ENCODE measurements around the gene SH3RF3.

The SH3RF3 gene

DNA sequence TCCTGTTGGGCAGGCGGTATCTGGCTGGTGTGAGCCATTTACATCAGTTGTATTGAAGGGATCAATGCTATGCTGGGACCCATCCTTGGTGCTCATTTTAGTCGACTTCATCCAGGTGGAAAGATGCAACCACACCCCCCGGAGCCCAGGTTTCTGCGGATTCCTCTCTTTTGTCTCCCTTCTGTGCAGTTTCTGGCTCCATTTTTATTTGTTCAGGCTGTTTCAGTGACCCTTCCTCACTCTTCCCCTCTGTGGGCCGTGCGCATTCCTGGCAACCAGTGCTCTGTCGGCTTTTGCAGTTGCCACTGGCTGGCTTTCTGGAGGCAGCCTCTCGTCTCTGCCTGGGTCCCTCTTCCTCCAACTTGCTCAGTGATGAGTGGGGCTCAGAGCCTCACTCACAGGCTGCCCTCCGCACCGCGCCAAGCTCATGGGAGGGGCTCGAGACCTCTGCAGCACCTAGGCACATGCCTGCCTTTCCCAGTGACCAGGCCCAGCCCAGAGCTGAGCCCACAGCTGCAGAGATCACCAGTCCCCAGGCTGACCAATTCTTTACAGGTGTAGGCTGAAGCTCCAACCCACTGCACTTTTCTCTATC, 12.1 kb downstream of the SH3RF3 start:
- DNase-seq, result no peak

GRCh38 chr2:109141727-109142283, 12.8 kb downstream of the SH3RF3 start:
- no peak for DNase-seq

DNA sequence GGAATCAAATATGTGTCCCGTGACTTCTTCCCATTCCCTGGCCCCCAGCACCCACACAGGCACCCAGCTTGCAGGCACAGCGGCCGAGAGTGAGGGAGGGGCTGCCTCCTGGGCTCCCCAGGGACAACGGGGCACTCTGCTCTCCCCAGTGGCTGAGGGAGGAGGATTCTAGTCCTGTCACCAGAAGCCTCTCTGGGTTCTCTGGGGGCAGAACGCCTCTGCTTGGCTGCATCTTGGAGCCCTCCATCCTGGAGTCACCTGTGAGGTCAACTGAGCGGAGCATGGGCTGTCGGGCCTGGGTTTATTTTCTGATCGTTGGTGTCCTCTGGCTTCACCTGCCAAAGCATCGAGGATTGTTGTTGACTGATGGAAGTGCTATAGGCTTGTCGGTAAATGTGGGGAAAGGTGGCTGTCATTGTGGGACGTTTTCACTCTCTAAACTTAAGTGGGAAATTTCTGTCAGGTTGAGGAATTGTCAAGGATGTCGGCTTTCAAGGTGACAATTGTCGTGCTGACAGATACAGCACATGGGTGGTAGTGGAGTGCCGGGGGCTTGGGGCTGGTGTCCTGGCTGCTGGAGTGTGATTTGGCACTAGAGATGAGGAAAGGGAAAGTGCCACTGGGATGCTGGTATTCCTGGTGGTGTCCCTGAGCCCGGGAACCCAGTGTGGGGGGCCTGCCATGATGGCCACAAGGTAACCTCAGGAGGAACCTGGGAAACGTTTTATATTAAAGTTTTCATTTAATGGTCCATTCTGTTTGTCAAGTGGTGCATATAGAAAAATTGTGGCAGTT, 13.6 kb downstream of the SH3RF3 start:
- DNase-seq, result no peak

DNA sequence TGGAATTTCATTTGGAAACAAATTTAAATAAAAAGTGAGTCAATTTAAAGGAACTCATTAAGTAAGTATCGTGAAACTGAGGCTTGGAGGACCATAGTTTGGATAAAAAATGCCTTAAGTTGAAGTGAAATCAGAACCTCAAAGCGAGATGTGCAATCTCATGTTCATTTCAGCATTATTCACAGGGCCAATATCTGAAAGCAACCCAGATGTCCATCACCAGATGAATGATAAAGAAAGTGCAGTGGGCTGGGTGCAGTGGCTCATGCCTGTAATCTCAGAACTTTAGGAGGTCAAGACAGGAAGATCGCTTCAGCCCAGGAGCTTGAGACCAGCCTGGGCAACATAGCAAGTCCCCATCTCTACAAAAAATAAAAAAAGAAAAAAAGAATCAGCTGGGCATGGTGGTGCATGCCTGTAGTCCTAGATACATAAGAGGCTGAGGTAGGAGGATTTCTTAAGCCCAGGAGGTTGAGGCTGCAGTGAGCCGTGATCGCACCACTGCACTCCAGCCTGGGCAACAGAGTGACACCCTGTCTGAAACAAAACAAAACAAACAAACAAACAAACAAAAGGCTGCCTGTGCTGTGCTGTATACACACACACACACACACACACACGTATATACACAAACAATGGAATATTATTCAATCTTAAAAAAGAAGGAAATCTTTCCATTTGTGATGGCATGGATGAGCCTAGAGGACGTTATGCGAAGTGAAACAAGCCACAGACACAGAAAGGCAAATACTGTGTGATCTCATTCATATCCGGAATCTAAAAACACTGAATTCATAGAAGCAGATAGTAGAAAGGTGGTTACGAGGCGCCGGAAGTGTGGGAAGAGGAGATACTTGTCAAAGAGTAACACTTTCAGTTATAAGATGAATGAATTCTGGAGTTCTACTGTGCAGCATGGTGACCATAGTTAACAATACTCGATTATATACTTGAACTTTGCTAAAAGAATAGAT, 14.5 kb downstream of the SH3RF3 start:
- no peak for DNase-seq

GRCh38 chr2:109144271-109144670, 15.3 kb downstream of the SH3RF3 start:
- DNase-seq, result no peak

DNA sequence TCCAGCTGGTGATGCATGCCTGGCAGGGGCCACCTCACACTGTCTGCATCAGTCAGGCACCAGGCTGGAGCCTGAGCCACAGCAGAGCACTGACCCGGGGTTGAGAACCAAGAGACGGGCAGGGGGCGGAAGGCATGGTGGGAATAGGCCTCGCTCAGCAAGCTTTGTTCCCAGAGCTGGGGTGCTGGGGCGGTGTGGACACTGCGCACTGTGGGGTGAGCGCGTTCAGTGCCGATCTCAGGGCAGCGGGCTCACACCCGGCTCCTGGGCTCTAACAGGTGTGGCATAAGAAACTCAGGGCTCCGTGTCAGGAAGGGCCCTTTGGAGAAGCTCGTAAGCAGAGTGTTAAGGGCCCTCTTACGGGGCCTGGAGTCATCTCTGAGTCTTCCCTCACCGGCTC, 15.7 kb downstream of the SH3RF3 start:
- no peak for DNase-seq

DNA sequence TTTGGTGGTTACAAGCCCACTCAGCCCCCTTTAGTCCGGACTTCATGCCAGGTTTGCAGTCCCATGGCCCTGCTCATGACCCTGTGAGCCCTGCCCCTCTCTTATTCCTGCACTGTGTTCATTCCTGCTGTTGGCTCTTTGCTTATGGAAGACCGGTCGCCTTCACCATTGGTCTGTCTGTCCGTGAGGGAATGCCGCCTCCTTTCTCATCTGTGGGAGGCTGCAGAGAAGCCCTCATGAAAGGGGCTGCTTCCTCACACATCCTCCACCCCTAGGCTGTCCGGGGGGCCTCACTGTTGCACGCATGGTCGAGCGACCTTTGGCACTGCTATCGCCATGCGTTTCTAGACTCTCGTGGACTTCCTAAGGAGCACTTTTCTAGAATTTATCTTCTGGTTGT, 16.3 kb downstream of the SH3RF3 start:
- no peak for DNase-seq

- no peak for DNase-seq
Measured at GRCh38 chr2:109147405-109147804, 18.4 kb downstream of the SH3RF3 start.

- no peak for DNase-seq
Measured at GRCh38 chr2:109148117-109148746, 19.2 kb downstream of the SH3RF3 start.

DNA sequence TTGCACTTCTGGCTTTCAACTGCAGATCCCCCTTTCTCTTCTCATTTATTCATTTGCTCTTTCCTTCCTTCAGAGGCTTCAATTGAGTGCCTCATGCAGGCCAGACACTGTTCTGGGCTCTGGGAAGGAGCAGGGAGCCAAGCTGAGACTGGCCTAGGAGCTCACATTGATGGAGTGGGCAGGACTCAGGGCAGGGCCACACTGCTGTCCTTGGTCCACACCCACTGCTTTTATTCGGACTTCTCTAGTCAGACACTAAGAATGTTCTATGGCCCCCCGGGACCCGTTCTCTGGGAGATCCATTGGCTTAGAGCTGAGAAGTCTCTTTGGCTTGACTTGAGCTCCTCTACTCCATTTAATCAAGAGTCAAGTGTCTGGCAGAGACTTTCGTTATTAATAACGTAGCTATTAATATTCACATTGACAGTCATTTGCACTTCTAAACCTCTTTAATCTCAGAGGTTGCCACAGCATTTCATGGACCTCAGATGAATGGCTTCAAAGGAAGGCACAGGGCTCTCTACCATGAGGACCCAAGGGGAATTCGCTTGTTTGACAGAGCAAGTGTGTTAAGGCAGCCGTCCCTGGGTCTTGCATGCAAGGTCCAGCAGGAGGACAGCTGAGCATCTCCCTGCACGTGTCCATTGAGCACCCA, 20.1 kb downstream of the SH3RF3 start:
- DNase-seq, result no peak

- DNase-seq, result no peak
Measured at GRCh38 chr2:109150559-109150958, 21.6 kb downstream of the SH3RF3 start.

DNA sequence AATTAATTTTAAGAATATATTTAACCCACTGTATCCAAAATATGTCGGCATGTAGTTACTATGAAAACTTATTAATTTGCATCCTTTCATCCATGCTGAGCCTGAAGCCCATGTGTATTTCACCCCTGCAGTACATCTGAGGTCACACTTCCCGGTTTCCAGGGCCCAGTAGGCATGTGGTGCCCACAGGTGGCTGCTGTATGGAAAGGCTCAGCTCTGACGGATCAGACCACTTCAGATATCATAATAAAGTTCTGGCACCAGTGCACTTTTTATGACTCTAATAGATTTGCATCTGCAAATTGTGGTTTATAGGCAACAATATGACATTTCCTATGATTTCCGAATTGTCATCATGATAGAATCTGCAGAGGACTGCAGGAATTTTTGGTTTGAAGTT, 22.5 kb downstream of the SH3RF3 start:
- no peak for DNase-seq

DNA sequence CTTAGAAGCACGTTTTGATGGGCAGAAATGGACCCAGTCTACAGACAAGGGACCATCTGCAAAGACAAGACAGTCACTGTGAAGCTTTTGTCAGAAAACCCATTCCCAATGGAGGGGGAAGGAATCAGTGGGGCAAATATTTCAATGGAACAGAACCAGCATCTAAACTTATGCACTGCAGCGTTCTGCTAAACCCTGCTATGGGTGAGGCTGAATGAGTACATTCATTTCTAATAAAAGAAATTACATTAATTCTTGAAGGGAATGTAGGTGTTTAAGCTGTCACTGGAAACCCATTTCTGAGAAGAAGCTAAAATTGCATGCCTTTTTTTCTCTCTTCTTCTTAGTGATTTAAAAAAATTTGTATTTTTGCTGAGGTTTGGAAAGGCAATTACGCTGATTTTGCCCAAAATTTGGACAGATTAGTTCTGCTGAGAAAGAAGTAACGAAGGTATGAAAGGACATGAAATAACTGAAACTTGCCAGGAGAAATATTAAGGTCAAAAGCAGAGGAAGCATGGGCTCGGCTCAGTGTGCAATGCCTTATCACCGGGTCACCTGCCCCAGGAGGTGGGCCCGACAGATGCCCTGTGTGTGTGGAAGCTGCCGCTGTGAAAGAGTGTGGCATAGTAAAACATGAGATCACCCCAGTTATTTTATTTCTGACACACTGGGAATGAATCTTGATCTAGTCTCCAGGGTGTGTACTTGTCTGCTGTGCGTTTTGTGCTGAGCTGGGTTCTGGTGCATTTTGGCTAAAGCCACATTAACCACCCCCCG, 24.2 kb downstream of the SH3RF3 start:
- no peak for DNase-seq

GRCh38 chr2:109153807-109154206, 24.8 kb downstream of the SH3RF3 start:
- DNase-seq, result no peak

- DNase-seq, result no peak
Measured at GRCh38 chr2:109154226-109154625, 25.2 kb downstream of the SH3RF3 start.

DNA sequence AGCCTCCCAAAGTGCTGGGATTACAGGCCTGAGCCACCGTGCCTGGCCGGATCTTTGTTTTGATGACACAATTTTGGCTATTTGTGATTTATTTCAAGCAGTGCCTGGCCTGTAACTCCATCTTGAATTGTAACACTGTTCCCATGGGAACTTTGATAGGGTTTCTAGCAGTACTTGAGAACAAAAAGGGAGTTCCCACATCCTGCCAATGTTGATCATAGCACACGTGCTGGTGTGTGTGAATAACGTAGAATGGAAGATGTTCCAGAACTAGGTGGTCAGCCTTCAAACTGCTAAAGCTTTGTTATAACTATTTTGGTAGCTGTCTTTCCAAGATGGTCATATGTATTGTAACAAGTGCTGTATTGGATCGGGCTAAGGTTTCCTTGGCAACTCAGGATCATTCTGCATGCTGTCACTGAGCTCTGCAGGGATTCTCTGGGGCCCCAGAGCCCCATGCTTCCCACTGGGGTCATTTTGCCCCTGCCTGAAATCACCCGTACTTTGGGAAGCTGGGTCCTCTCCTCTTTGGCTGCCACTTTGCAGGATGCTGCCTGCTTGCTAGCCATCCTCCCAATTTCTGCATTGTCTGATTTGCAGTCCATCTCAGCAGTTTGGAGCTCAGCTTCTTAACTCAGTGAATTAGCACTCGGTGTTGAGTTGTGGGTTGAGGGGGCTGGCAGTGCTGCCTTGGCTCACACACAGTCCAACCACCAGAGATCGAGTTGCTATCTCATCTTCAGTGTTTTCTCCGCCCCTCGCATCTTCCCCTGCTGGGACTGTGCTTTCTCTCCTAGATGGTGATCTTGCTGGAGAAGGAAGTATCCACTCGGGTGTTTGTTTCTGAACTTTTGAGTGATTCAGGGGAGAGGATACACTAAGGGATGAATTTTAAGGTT, 26.8 kb downstream of the SH3RF3 start:
- no peak for DNase-seq

- DNase-seq, result no peak
Measured at GRCh38 chr2:109157563-109158105, 28.6 kb downstream of the SH3RF3 start.

DNA sequence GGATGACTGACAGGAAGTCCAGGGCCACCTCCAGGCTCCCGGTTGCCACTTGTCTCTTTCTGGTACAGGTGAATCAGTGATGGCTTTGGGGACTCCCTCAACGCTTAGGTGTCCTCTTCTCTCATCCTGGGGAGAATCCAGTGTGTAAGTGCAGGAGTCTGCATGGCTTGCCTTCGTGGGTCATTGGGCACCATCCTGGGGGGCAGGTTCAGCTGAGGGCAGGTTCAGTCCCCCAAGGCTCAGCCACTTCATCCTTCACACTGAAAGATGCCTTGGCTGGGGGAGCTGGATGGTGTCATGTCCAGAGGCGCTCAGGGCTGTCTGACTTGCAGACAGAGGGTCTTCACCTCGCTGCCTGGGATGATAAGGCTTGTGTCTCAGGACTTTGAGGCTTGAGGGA, 29.2 kb downstream of the SH3RF3 start:
- DNase-seq, result no peak

DNA sequence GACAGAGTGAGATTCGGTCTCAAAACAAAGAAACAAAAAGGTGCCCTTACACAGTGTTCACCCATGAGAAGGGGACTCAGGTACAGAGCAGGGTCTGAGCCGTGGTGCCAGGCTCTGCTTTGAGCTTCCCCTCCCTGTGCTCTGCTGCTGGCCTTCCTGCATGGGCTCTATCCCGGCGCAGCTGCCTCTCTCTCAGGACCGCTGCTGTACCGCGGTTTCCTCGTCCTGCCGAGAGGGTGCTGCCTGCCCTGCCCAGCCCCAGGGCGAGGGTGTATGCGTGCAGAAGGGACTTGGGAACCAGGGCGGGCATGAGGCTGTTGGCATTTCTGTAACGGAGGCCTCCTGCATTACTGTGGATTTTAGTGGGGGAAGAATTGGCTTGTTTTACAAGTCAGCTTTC, 30.1 kb downstream of the SH3RF3 start:
- DNase-seq, result no peak
